Upper lobe of left lung (tissue), 4 donors: ENCODE data around the gene SLC25A43.

Experiments used
- EP300 ChIP-seq, 4 donors: sonication (generic); formaldehyde crosslinking; IDR thresholded peaks; one replicate each; pipeline ENCODE4 v1.5.1; 2017; ENCODE audit warnings: antibody characterized with exemption in 4 of 4, control low read depth in 2 of 4
- POLR2AphosphoS5 ChIP-seq, 2 donors: sonication (generic); formaldehyde crosslinking; IDR thresholded peaks; one replicate each; pipeline ENCODE4 v1.5.1; 2017; ENCODE audit warnings: antibody characterized with exemption in 2 of 2

DNA sequence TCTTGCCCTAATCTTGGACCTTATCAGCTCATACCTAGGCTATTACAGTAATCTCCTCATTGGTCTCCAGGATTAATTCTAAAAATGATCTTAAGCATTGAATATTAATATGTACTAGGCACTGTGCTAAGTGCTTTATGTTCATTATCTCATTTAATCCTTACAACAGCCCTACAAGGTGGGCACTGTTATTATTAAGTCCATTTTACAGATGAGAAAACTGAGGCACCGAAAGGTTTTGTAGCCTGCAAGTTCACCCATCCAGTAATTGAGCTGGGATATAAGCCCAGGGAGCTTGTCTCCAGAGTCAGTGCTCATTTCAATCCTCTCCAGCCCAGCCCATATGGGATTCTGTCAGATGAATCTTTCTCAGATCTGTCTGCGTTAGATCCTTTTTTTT, 20.8 kb downstream of the SLC25A43 start:
- TF ChIP-seq POLR2AphosphoS5 (IDR thresholded peaks at IDR 0.05) (no peak), EP300 (IDR thresholded peaks at IDR 0.05) (no peak)
